HepG2 (cell line): Measurements from ENCODE around the gene FAM229A. TPM values are rescaled to one million over a fixed set of nuclear protein-coding genes. Genes with fewer than 3 reads are reported as not detected.

Source experiments
- ATRX ChIP-seq: sonication (generic); formaldehyde crosslinking; IDR thresholded peaks from 2 replicates; pipeline ENCODE4 v1.4.0; 2020; ENCODE audit warnings: missing genetic modification reagents, borderline replicate concordance
- BORCS8-MEF2B ChIP-seq: sonication (generic); formaldehyde crosslinking; IDR thresholded peaks from 2 replicates; pipeline ENCODE4 v1.8.0; 2022; ENCODE audit warnings: mild to moderate bottlenecking, missing genetic modification reagents
- ETV6 ChIP-seq: sonication (generic); formaldehyde crosslinking; conservative IDR thresholded peaks from 2 replicates; pipeline ENCODE4 v1.4.0; 2020; ENCODE audit warnings: missing genetic modification reagents
- FOXK1 ChIP-seq: sonication (generic); formaldehyde crosslinking; IDR thresholded peaks from 2 replicates; pipeline ENCODE4 v1.4.0; 2020; ENCODE audit warnings: low read depth, missing genetic modification reagents, borderline replicate concordance
- FOXM1 ChIP-seq: sonication (generic); formaldehyde crosslinking; IDR thresholded peaks from 2 replicates; pipeline ENCODE4 v1.5.0; 2020; ENCODE audit warnings: missing genetic modification reagents
- HNF4G ChIP-seq, 2 experiments: sonication (generic) in 1 of 2; formaldehyde crosslinking in 1 of 2; IDR thresholded peaks; 2 replicates each; pipeline versions ENCODE4 v1.4.0 to v1.6.1; 2011 to 2020; ENCODE audit warnings: borderline replicate concordance in 2 of 2, low read depth in 2 of 2, mild to moderate bottlenecking in 2 of 2, low read length in 1 of 2, missing genetic modification reagents in 1 of 2, moderate library complexity in 1 of 2
- JUNB ChIP-seq: sonication (generic); formaldehyde crosslinking; IDR thresholded peaks from 2 replicates; pipeline ENCODE4 v1.8.0; 2022; ENCODE audit warnings: missing genetic modification reagents, mild to moderate bottlenecking, borderline replicate concordance
- JUND ChIP-seq: sonication (generic); formaldehyde crosslinking; IDR thresholded peaks from 2 replicates; pipeline ENCODE4 v1.8.0; 2022; ENCODE audit warnings: mild to moderate bottlenecking, missing genetic modification reagents
- MTF1 ChIP-seq: sonication (generic); formaldehyde crosslinking; IDR thresholded peaks from 2 replicates; pipeline ENCODE4 v1.5.0; 2020; ENCODE audit warnings: missing genetic modification reagents
- MXI1 ChIP-seq: IDR thresholded peaks from 3 replicates; pipeline ENCODE4 v1.6.1; 2012; ENCODE audit warnings: low read depth, low read length, inconsistent platforms, borderline replicate concordance
- NONO ChIP-seq, 2 experiments: fragments of 450-650 bp in 1 of 2; sonication (generic) in 1 of 2; formaldehyde crosslinking in 1 of 2; IDR thresholded peaks in 1 of 2; conservative IDR thresholded peaks in 1 of 2; 2 replicates each; pipeline versions ENCODE4 v1.6.1 to v1.8.0; 2017 to 2022; ENCODE audit warnings: mild to moderate bottlenecking in 1 of 2, missing genetic modification reagents in 1 of 2, moderate library complexity in 1 of 2
- POLR2A ChIP-seq, 2 experiments: IDR thresholded peaks; 2 replicates each; pipeline ENCODE4 v1.6.1; 2011; ENCODE audit warnings: low read depth in 2 of 2, low read length in 2 of 2, mild to moderate bottlenecking in 1 of 2, moderate library complexity in 1 of 2; ENCODE audit not compliant: insufficient read depth in 1 of 2
- ZBED4 ChIP-seq: sonication (generic); formaldehyde crosslinking; IDR thresholded peaks from 2 replicates; pipeline ENCODE4 v1.4.0; 2020; ENCODE audit warnings: missing genetic modification reagents, borderline replicate concordance
- ZBTB42 ChIP-seq: sonication (generic); formaldehyde crosslinking; IDR thresholded peaks from 2 replicates; pipeline ENCODE4 v1.5.0; 2020; ENCODE audit warnings: mild to moderate bottlenecking, missing genetic modification reagents
- ZC3H13 ChIP-seq: sonication (generic); formaldehyde crosslinking; IDR thresholded peaks from 2 replicates; pipeline ENCODE4 v1.8.1; 2023; ENCODE audit warnings: mild to moderate bottlenecking, missing genetic modification reagents, moderate library complexity
- ZNF160 ChIP-seq: sonication (generic); formaldehyde crosslinking; IDR thresholded peaks from 2 replicates; pipeline ENCODE4 v1.8.0; 2022; ENCODE audit warnings: mild to moderate bottlenecking, inconsistent platforms, missing genetic modification reagents
- ZNF234 ChIP-seq: sonication (generic); formaldehyde crosslinking; conservative IDR thresholded peaks from 2 replicates; pipeline ENCODE4 v1.5.1; 2020; ENCODE audit warnings: mild to moderate bottlenecking, missing genetic modification reagents
- ZNF235 ChIP-seq: sonication (generic); formaldehyde crosslinking; IDR thresholded peaks from 2 replicates; pipeline ENCODE4 v1.8.1; 2023; ENCODE audit warnings: mild to moderate bottlenecking, missing genetic modification reagents, borderline replicate concordance
- ZNF891 ChIP-seq: sonication (generic); formaldehyde crosslinking; IDR thresholded peaks from 2 replicates; pipeline ENCODE4 v1.5.0; 2020; ENCODE audit warnings: mild to moderate bottlenecking, missing genetic modification reagents
- ZSCAN22 ChIP-seq: sonication (generic); formaldehyde crosslinking; IDR thresholded peaks from 2 replicates; pipeline ENCODE4 v1.4.0; 2020; ENCODE audit warnings: mild to moderate bottlenecking, missing genetic modification reagents
- polyA plus RNA-seq, 8 experiments: library from polyadenylated mRNA; depleted of rRNA in 3 of 8; stranded (reverse) in 7 of 8; unstranded in 1 of 8; fragments of >200 nt; fragmentation: Illumina TruSeq in 4 of 8; extraction: Trizol in 4 of 8; gene quantifications; 2 replicates each; pipeline versions ENCODE4 v1.2.1 to v1.2.3, GENCODE V29; 2011 to 2016; ENCODE audit warnings: low read depth in 4 of 8, missing spikeins in 1 of 8, mixed read lengths in 1 of 8; ENCODE audit not compliant: insufficient read depth in 1 of 8
- total RNA-seq, 5 experiments: library from RNA; depleted of rRNA; stranded (reverse); fragments of >200 nt; fragmentation: Illumina TruSeq; extraction: Trizol; gene quantifications; 2 replicates each; pipeline ENCODE4 v1.2.3, GENCODE V29; 2016; ENCODE audit warnings: low read depth in 1 of 5
- TF ChIP-seq, protein P1 (sequence below): sonication (generic); formaldehyde crosslinking; IDR thresholded peaks from 2 replicates; pipeline ENCODE4 v1.4.0; 2020; ENCODE audit warnings: missing genetic modification reagents, borderline replicate concordance
- TF ChIP-seq, protein P2 (sequence below): sonication (generic); formaldehyde crosslinking; IDR thresholded peaks from 2 replicates; pipeline ENCODE4 v1.5.1; 2020; ENCODE audit warnings: mild to moderate bottlenecking, missing genetic modification reagents, moderate library complexity

Gene FAM229A
- total and polyA plus RNA-seq, 2 of the 13 experiments (the other 11 are each of a cell fraction or from before 2014, with no cell fraction given) = 3.2 to 17.6 TPM

- 0 out of 2 replicates have a peak, but pooled peaks have one; percentile 19 for TF ChIP-seq JUNB (CRISPR knock-in tag)
- no peak for TF ChIP-seq MTF1 (CRISPR knock-in tag)
- TF ChIP-seq MXI1 = no peak
- no peak for TF ChIP-seq ZNF234
- 0 out of 4 replicates have a peak, but pooled peaks of 1 of the 2 experiments have one; percentile 10 for TF ChIP-seq POLR2A (IDR thresholded peaks at IDR 0.05; ENCODE audit: insufficient read depth in 1 of 2, low read depth in 2 of 2, low read length in 2 of 2)
- TF ChIP-seq ZBED4 (CRISPR knock-in tag) = no peak
- no peak for TF ChIP-seq ATRX
- TF ChIP-seq, protein P1, sequence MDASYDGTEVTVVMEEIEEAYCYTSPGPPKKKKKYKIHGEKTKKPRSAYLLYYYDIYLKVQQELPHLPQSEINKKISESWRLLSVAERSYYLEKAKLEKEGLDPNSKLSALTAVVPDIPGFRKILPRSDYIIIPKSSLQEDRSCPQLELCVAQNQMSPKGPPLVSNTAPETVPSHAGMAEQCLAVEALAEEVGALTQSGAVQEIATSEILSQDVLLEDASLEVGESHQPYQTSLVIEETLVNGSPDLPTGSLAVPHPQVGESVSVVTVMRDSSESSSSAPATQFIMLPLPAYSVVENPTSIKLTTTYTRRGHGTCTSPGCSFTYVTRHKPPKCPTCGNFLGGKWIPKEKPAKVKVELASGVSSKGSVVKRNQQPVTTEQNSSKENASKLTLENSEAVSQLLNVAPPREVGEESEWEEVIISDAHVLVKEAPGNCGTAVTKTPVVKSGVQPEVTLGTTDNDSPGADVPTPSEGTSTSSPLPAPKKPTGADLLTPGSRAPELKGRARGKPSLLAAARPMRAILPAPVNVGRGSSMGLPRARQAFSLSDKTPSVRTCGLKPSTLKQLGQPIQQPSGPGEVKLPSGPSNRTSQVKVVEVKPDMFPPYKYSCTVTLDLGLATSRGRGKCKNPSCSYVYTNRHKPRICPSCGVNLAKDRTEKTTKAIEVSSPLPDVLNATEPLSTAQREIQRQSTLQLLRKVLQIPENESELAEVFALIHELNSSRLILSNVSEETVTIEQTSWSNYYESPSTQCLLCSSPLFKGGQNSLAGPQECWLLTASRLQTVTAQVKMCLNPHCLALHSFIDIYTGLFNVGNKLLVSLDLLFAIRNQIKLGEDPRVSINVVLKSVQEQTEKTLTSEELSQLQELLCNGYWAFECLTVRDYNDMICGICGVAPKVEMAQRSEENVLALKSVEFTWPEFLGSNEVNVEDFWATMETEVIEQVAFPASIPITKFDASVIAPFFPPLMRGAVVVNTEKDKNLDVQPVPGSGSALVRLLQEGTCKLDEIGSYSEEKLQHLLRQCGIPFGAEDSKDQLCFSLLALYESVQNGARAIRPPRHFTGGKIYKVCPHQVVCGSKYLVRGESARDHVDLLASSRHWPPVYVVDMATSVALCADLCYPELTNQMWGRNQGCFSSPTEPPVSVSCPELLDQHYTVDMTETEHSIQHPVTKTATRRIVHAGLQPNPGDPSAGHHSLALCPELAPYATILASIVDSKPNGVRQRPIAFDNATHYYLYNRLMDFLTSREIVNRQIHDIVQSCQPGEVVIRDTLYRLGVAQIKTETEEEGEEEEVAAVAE (CRISPR knock-in tag) = no peak
- no peak for TF ChIP-seq JUND (CRISPR knock-in tag)
- peak; percentile 80; the same call in 1 of the 2 replicates for TF ChIP-seq HNF4G (IDR thresholded peaks at IDR 0.05; ENCODE audit: borderline replicate concordance, low read depth, low read length)
- TF ChIP-seq HNF4G (CRISPR knock-in tag; IDR thresholded peaks at IDR 0.05; ENCODE audit: borderline replicate concordance, low read depth) = no peak
- TF ChIP-seq ZNF891 = no peak
- no peak for TF ChIP-seq ZBTB42 (CRISPR knock-in tag)
- no peak for TF ChIP-seq ETV6
- no peak for TF ChIP-seq ZSCAN22 (CRISPR knock-in tag)
- TF ChIP-seq, protein P2, sequence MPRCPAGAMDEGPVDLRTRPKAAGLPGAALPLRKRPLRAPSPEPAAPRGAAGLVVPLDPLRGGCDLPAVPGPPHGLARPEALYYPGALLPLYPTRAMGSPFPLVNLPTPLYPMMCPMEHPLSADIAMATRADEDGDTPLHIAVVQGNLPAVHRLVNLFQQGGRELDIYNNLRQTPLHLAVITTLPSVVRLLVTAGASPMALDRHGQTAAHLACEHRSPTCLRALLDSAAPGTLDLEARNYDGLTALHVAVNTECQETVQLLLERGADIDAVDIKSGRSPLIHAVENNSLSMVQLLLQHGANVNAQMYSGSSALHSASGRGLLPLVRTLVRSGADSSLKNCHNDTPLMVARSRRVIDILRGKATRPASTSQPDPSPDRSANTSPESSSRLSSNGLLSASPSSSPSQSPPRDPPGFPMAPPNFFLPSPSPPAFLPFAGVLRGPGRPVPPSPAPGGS (CRISPR knock-in tag) = no peak
- TF ChIP-seq ZNF160 (CRISPR knock-in tag) = no peak
- no peak for TF ChIP-seq BORCS8-MEF2B (CRISPR knock-in tag)
- no peak for TF ChIP-seq FOXK1
- TF ChIP-seq NONO (IDR thresholded peaks at IDR 0.05) = no peak
- TF ChIP-seq NONO (CRISPR knock-in tag; conservative IDR thresholded peaks at IDR 0.05) = 0 out of 2 replicates have a peak, but pooled peaks have one; percentile 32
- no peak for TF ChIP-seq ZC3H13 (CRISPR knock-in tag)
- TF ChIP-seq ZNF235 (CRISPR knock-in tag) = no peak
- TF ChIP-seq FOXM1 (CRISPR knock-in tag) = no peak
These were observed 3.9 kb downstream of the FAM229A start (continued) for GRCh38 chr1:32358435-32358834.
